Measurements from ENCODE around the gene MAP2K2.

GRCh38 chr19:4109626-4109945 lies 14.3 kb downstream of the MAP2K2 start:
- TF ChIP-seq POLR2A (IDR thresholded peaks at IDR 0.05) (no peak), CTCF (IDR thresholded peaks at IDR 0.05) (no peak)

Data from lower leg skin (tissue), 3 donors.